Large intestine (tissue), 12 donors: ENCODE data around the gene SPANXA2. TPM values are rescaled to one million over a fixed set of nuclear protein-coding genes. Genes with fewer than 3 reads are reported as not detected.
"Not testable (repeated sequence)": the region's sequence is repeated elsewhere in the genome, so short reads cannot be mapped to it uniquely, and the experiment has no call there.

ENCODE experiments used
- DNase-seq, 2 donors: peaks; one replicate each; pipeline versions ENCODE4 v3.0.0 to v3.0.0-alpha.2; 2013
- H3K27ac ChIP-seq: one replicate; pipeline ENCODE4 v1.5.1; 2013; ENCODE audit warnings: low read length
- H3K27me3 ChIP-seq: 2 replicates; pipeline ENCODE4 v1.6.1; 2013; ENCODE audit warnings: low read length; ENCODE audit not compliant: control insufficient read depth, insufficient read depth
- H3K36me3 ChIP-seq: 2 replicates; pipeline ENCODE4 v1.6.1; 2013; ENCODE audit warnings: low read length; ENCODE audit not compliant: control insufficient read depth, insufficient read depth
- H3K4me1 ChIP-seq: one replicate; pipeline ENCODE4 v1.6.1; 2013; ENCODE audit warnings: low read length; ENCODE audit not compliant: control insufficient read depth, insufficient read depth
- H3K4me3 ChIP-seq: one replicate; pipeline ENCODE4 v1.5.1; 2013; ENCODE audit warnings: low read length
- H3K9me3 ChIP-seq: one replicate; pipeline ENCODE4 v1.6.1; 2013; ENCODE audit warnings: mild to moderate bottlenecking, low read depth, low read length, moderate library complexity; ENCODE audit not compliant: control insufficient read depth
- WGBS: methylation state at CpG from one replicate; pipeline ENCODE4 v1.1.5; 2013; ENCODE audit warnings: low lambda C conversion rate; ENCODE audit not compliant: insufficient coverage; 5-methylcytosine and 5-hydroxymethylcytosine counted together
- long read RNA-seq, 11 donors: transcript quantifications; one replicate each; lab custom pipeline, GENCODE V29; 2026
- polyA plus RNA-seq: library from polyadenylated mRNA; unstranded; fragments of 120-200 nt; gene quantifications from one replicate; pipeline ENCODE4 v1.2.1, GENCODE V29; 2013

Gene SPANXA2
- not detected for polyA plus RNA-seq
- long read RNA-seq, donor 1 = 0 reads
- long read RNA-seq, donor 2 = 0 reads
- long read RNA-seq, donor 3 = 0 reads
- long read RNA-seq, donor 4 = 0 reads
- long read RNA-seq, donor 5 = 0 reads
- long read RNA-seq, donor 6 = 0 reads
- long read RNA-seq, donor 7 = 0 reads
- long read RNA-seq, donor 8 = 0 reads
- long read RNA-seq, donor 9 = 0 reads
- long read RNA-seq, donor 10 = 0 reads
- long read RNA-seq, donor 11 = 0 reads

DNA sequence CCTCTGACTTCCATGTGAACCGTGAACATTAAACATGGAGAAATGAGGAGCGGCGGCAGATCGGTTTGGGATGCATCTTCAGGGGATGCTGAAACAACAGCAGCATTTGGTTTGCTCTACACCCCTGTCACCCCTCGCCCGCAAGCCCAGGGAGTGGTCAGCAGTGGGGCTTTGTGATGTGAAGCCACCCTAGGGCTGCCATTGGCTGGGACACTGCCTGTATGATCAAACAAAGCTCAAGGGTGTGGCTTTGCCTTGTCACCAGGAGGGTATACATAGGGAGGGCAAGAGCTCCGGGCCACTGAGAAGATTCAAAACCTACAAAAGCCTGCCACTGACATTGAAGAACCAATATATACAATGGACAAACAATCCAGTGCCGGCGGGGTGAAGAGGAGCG lies at the start of gene SPANXA2:
Gene SPANXA2, plus strand, starts transcription at position 301 of the 400 bp plus-strand sequence. Its CDS starts 60 bp downstream, at position 361.
- H3K4me3 ChIP-seq, DNase-seq, H3K27ac ChIP-seq, H3K9me3 ChIP-seq, H3K27me3 ChIP-seq, H3K4me1 ChIP-seq, H3K36me3 ChIP-seq: not testable (repeated sequence)
- WGBS = no CpG with 5 or more reads among the region's 10 CpGs

DNA sequence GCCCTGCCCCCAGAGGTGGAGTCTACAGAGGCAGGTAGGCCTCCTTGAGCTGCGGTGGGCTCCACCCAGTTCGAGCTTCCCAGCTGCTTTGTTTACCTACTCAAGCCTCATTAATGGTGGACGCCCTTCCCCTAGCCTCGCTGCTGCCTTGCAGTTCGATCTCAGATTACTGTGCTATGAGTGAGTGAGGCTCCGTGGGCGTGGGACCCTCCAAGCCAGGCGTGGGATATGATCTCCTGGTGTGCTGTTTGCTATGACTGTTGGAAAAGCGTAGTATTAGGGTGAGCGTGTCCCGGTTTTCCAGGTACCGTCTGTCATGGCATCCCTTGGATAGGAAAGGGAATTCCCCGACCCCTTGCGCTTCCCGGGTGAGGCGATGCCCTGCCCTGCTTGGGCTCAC lies 47.0 kb upstream of the SPANXA2 start:
- no CpG with 5 or more reads among the region's 16 CpGs for WGBS
- H3K36me3 ChIP-seq, DNase-seq, H3K4me1 ChIP-seq, H3K27ac ChIP-seq, H3K9me3 ChIP-seq, H3K27me3 ChIP-seq, H3K4me3 ChIP-seq: not testable (repeated sequence)

DNA sequence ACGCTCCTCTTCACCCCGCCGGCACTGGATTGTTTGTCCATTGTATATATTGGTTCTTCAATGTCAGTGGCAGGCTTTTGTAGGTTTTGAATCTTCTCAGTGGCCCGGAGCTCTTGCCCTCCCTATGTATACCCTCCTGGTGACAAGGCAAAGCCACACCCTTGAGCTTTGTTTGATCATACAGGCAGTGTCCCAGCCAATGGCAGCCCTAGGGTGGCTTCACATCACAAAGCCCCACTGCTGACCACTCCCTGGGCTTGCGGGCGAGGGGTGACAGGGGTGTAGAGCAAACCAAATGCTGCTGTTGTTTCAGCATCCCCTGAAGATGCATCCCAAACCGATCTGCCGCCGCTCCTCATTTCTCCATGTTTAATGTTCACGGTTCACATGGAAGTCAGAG lies 4.9 kb upstream of the SPANXA2 start, which contains the start of gene SPANXA1:
Gene SPANXA1, minus strand, starts transcription at position 101 of the 400 bp plus-strand sequence. Its CDS starts 60 bp downstream, at position 41.
- H3K4me1 ChIP-seq, H3K27me3 ChIP-seq, DNase-seq, H3K4me3 ChIP-seq, H3K27ac ChIP-seq, H3K36me3 ChIP-seq, H3K9me3 ChIP-seq: not testable (repeated sequence)
- WGBS = no CpG with 5 or more reads among the region's 10 CpGs

DNA sequence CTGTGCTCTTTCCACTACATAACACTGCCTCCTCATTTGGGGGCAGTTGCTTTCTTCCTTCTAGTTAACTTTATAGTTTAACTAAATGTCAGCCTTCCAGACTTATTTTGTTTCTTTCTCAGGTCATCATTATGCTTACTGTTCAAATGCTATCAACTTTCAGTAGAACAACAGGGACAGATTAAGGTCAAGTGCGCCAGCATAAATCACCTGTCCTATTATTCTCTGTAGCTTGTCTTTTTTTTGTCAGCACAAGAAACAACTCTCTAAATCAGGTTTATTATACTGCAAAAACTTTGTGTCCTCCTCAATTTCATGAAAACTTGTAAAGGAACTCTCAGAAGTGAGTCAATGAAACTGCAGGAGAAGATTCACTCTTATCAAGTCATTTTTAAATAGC lies 19.6 kb downstream of the SPANXA2 start:
- Histone ChIP-seq H3K36me3 (no peaks in the 10 kb centered on the region), H3K27ac (no peak overlapping the region), H3K9me3 (no peaks in the 10 kb centered on the region), H3K4me3 (no peak overlapping the region), H3K4me1 (no peaks in the 10 kb centered on the region), H3K27me3 (no peaks in the 10 kb centered on the region)
- WGBS = no CpG with 5 or more reads among the region's 1 CpG
- DNase-seq = no peak

GRCh38 chrX:141619336-141619735 lies 29.8 kb downstream of the SPANXA2 start:
- no peaks in the 10 kb centered on the region for H3K9me3 ChIP-seq
- no peak for DNase-seq
- H3K36me3 ChIP-seq = no peaks in the 10 kb centered on the region
- no peak overlapping the region for H3K27ac ChIP-seq
- no peak overlapping the region for H3K4me3 ChIP-seq
- H3K4me1 ChIP-seq = no peaks in the 10 kb centered on the region
- no peaks in the 10 kb centered on the region for H3K27me3 ChIP-seq
- WGBS = no CpG with 5 or more reads among the region's 2 CpGs

DNA sequence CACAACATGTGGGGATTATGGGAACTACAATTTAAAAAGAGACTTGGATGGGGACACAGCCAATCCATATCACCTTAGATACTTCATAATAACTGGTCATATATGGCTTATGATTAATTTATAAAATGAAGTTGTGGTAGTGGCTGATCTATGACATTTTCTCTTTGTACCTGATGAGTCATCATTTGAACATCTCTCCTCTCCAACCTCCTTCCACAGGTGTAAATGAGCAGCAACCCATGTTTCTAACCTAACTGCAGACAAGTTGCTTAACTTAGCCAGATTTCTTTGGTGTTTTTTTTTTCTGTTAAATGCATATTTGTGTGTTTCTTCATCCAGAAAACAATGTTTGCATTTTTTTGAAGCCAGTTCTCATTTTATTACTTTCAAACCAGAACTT lies 42.6 kb downstream of the SPANXA2 start:
- H3K4me3 ChIP-seq = no peak overlapping the region
- H3K9me3 ChIP-seq = no peaks in the 10 kb centered on the region
- no peak for DNase-seq
- no peaks in the 10 kb centered on the region for H3K4me1 ChIP-seq
- H3K36me3 ChIP-seq = no peaks in the 10 kb centered on the region
- no peak overlapping the region for H3K27ac ChIP-seq
- no peaks in the 10 kb centered on the region for H3K27me3 ChIP-seq

GRCh38 chrX:141638550-141638949 lies 49.0 kb downstream of the SPANXA2 start:
- Histone ChIP-seq H3K36me3 (no peaks in the 10 kb centered on the region), H3K9me3 (no peaks in the 10 kb centered on the region), H3K4me1 (no peaks in the 10 kb centered on the region), H3K4me3 (no peak overlapping the region), H3K27me3 (no peaks in the 10 kb centered on the region), H3K27ac (no peak overlapping the region)
- no peak for DNase-seq
- WGBS = no CpG with 5 or more reads among the region's 1 CpG

Other genes starting within 250 kb of the SPANXA2 start
- gene SPANXA1, start 5.0 kb upstream of the SPANXA2 start, polyA plus RNA-seq = not detected
- not detected for gene SPANXD, start 109.0 kb downstream of the SPANXA2 start, polyA plus RNA-seq
- gene MAGEC3, start 248.6 kb downstream of the SPANXA2 start, polyA plus RNA-seq = 0.12 TPM